NCI-H1417 treated with DMSO at 0.1 percent for 48 hours (cell line): Measurements from ENCODE around the gene MT1X.

Experiments used
- DNase-seq: peaks from one replicate; lab custom pipeline; 2025; lab: John Stamatoyannopoulos, UW

Gene MT1X

DNA sequence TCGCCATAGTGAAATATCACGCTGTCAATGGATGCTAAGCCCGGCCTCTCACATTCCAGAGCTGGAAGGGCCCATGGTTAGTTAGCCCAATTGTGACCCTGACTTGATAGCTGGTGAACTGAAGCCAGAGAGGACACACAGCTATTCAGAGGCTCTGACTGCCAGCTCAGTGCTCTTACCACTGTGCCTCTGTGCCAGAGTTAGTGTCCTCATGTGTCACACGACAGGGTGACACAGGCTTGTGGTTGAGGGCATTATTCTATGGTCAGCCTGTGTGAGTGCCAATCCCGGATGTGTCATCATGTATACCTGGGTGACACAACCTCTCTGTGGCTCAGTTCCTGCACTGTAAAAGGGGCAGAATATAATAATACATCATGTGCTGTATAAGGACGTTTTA is 2.5 kb upstream of the MT1X start:
- no peak for DNase-seq

DNA sequence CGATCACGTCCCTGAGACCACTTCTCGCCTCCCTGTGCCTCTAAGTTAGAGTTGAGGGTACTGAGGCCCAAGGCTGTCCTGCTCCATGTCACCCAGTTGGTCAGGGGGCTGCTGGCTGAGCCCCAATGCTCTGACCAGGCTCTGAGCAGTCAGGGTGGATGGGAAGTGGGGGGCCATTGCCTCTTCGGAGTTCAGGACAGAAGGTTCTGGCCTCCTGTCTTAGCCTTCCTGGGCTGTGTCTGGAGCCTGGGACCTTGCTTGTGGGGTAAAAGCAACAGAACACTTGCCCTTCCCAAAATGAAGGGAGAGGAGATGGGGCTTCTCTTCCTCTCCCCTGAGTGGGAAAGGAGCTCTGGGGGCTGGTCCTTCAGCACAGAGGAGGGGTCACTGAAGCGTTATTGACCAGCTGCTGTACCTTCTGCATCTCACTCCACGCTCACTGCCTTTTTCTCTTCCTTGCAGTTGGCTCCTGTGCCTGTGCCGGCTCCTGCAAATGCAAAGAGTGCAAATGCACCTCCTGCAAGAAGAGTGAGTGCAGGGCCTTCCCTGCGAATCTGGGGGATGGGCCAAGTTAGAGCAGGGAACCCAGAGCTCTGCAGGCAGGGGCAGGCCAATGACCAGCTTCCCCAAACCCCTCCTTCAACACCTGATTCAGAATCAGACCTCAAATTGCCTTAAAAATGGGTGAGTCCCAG is 580 bp downstream of the MT1X start:
- no peak for DNase-seq

DNA sequence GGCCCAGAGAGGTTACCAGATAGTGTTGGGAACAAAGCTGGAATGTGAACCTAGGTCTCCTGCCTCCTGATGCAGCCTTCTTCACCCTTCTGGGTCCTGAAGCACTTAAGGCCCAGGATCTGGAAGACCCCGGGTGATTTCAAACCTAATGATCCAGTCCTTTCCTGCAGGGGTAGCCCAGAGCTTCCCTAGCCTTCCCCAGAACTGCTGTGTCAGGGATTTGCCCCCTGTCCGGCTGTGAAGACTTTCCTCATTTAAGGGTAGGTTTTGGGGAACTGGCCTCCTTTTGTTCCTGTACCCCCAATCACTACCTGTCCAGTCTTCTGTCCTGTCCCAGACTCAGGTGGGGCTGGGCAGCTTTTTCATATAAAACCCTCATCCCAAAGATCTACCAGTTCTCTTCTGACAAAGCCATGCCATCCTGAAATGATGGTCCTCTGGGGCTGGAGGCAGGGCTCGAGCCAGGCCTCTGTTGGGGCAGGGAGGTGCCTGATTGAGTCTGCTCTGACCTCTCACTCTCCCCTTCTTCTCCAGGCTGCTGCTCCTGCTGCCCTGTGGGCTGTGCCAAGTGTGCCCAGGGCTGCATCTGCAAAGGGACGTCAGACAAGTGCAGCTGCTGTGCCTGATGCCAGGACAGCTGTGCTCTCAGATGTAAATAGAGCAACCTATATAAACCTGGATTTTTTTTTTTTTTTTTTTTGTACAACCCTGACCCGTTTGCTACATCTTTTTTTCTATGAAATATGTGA is 1.3 kb downstream of the MT1X start:
- DNase-seq = no peak

DNA sequence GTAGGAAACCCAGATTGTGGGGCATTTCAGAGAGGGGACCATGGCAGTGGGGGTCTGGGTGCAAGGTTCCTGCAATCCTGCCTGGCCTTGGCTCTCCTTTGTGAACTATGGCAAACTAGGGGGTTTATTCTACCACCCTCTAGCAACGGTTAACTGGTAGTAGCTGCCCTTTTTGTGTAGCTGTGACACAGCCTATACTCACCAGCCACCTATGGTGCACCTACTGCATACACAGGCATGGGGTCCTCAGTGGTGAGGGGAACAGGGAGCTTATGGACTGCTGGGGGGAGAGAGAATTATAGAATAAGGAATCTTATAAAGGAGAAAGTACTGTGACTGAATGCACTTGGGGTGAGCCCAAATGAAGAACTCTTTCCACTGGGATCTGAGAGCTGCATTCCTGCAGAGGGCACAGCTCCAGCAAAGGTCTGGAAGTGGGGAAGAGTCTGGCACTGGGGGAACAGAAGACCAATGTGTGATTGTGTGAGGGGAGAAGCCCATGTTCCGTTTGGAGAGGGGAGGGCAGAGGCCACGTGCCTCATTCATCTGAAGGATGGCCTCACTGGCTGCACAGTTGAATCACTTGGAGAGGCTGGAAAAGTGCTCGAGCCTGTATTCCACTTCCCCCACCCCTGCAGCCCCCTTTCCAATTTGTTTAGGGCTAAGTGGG is 2.1 kb downstream of the MT1X start:
- no peak for DNase-seq

DNA sequence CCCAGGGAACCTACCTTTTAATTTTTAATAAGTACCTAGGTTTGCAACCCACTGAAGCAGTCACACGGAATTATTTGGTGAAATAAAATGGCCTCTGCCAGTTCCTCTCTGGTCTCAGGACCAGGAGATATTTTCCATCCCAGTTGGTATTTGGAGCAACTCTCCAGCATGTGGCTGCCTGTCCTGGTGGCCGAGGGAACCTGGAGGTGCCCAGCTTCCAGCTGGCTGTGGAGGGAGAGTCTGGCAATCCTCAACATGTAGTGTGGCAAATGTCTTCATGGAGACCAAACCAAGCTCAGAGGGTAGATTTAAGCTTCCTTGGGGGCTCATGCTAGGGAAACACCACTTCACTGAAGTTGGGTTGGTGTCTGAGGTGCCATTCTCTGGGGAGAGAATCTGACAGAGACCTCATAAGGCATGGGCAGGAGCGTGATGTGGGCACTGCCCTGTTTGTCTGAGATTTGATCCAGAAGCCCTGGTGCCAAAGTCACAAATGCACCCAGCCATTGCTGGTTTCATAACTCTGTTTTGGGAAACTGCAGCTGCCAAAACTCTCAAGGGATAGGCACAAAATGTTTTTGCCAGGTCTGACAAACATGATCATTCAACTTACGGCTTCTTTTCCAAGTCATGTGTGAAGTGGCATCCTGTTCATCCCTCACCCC is 2.8 kb downstream of the MT1X start:
- no peak for DNase-seq

DNA sequence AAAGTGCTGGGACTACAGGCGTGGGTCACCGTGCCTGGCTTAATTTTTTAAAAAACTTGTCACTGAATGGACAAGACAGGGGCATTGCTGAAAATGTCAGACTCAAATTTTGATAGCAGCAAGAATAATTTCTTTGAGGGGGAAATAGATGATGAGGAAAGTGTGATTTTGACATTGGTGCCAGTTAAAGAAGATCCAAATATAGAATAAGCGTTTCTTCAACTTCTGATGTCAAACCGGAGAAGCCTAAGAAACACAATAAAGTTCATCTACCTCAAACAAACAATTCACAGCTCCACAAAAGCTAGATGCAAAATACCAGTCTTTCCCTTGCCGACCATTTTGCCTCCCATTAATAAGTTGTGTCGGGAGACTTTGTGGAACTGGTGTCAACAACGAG is 4.5 kb downstream of the MT1X start:
- DNase-seq = no peak

DNA sequence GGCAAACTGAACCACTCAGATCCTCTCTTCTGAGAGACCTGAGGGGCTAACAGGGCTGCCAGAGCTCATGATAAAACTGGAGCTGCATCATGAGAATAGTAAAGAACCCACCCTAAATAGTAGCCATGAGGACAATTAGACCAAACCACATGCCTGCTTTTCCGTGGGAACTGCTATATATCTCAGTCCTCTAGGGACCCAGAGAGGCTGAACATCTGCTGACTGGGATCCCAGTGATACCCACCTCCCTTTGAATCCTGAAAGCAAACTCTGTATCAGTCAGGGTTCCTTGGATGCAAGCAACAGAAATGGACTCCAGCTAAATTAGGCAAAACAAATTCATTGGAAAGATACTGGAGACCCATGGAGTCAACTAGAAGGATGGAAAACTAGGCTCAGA is 6.5 kb downstream of the MT1X start:
- DNase-seq = no peak

DNA sequence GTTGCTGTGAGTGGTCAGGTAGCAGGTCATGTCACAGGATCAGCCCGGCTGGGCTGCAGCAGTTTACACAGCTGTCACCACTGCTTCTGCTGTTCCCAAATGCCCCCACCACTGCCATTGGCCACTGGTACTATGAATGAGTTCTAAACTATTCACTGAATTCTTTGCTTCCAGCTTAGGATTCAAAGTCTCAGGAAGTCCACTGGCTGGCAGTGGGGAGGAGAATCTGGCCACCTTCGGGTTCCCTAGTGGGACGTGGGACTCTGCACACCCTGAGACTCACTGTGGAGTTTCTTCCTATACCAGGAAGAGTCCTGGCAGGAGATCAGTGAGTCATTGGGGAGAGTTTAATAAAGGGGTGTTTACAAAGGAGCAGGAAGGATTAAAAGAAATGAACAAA is 6.9 kb downstream of the MT1X start:
- DNase-seq = no peak

DNA sequence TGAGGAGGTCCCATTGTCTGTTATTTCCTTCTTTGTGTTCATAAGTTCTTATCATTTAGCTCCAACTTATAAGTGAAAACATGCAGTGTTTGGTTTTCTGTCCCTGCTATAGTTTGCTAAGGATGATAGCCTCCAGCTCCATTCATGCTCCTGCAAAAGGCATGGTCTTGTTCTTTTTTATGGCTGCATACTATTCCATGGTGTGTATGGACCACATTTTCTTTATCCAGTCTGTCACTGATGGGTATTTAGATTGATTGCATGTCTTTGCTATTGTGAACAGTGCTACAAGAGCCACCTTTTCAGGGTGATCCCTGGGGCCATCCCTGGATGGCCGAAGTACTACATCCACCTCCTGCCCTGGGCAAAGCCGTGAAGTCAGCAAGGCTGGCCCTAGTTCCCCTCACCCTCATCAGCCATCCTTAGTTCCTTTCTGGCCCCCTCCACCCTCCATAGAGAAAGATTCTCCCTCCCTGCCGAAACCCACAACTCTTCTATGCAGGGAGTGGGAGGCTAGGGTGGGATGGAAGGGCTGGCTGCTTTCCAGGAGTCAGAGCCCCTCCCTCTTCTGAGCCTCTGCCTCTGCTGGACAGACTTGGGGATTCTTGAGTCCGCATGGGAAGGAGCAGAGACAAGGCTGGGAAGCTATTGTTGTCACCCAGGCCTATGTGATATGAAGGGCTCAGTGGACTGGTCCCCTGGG is 8.3 kb downstream of the MT1X start:
- DNase-seq = no peak

DNA sequence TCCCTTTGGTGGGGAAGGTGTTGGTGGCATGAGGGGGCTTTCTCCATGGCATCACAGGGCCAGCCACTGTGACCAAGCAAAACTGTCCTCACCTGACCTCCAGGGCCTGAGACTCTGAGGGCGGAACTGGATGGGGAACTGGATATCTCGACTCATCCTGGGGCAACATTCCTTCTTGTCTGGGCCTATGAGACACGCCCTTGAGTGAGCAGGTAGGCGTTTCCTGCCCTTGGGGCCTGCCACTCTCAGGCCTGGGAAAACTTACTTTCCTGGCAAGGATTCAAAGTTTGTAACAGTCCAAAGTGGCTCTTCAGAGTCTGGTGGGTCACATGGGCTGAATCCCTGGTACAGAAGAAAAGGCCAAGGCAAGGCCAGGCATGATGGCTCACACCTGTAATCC is 9.6 kb downstream of the MT1X start:
- no peak for DNase-seq

DNA sequence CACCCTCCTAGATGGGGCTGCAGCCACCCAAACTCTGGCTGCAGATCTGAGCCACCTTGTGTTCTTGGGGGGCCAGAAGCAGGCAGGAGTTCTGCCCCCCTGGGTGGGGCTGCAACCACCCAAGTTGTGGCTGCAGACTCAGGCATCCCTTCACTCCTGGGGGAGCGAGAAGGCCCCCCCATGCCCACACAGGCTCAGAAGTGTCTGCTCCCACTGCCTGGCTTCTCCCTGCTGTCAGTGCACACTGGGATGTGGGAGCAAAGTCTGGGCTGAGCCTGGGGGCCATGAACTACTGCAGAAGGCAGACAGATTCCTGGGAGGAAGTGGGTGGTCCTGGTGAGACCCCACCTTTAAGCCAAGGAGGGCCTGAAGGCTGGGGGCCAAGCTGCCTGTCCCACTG is 13.0 kb downstream of the MT1X start:
- no peak for DNase-seq

DNA sequence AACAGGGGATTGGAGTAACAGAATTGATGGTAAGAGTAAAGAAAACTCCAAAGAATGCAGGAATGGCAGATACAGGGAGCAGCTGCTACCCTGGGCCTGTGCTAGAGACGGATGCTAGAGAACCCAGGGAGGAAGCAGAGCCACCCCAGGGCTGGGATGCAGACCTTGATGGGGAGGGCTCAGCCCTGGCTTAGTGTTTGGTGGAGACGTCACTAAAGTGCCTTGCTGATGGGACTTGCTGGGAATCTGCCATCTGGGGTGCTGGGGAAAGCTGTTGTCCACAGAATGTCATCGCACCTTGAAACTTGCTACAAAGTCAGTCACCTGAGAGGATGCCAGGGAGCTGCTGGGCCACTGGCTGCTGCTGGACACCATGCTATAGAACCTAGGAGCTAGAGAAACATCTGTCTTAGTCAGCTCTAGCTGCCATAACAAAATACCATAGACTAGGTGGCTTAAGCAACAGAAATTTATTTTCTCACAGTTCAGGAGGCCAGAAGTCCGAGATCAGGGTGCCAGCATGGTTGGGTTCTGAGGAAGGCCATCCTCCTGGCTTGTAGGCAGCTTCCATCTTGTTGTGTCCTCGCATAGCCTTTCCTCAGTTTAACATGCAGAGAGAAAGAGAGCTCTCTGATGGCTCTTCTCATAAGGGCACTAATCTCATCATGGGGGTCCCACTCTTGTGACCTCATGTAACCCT is 15.3 kb downstream of the MT1X start:
- DNase-seq = no peak

DNA sequence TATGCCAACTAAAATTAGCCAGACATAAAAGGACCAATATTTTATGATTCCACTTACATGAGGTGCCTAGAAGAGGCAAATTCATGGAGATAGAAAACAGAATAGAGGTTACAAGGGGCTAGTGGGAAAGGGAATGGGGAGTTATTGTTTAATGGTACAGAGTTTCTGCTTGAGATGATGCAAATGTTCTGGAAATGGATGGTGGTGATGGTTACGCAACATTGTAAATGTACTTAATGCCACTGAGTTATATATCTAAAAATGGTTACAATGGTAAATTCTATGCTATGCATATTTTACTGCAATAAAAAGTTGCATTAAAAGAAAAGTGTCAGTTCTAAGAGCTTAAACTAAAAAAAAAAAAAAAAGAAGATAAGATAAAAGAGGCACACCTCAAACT is 17.9 kb downstream of the MT1X start:
- no peak for DNase-seq

DNA sequence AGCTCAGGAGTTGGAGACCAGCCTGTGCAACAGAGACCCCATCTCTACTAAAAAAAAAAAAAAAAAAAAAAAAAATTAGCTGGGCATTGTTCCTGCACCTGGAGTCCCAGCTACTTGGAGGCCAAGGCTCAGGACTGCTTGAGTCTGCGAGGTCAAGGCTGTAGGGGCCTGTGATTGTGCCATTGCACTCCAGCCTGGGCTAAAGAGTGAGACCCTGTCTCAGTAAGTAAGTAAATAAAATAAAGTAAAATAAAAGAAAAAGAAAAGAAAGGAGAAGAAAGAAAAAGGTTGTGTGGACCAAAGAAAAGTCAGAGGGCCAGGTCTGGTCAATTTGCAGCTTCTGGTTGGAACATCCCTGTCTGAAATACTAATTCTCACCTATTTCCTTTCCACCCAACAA is 18.4 kb downstream of the MT1X start:
- no peak for DNase-seq

DNA sequence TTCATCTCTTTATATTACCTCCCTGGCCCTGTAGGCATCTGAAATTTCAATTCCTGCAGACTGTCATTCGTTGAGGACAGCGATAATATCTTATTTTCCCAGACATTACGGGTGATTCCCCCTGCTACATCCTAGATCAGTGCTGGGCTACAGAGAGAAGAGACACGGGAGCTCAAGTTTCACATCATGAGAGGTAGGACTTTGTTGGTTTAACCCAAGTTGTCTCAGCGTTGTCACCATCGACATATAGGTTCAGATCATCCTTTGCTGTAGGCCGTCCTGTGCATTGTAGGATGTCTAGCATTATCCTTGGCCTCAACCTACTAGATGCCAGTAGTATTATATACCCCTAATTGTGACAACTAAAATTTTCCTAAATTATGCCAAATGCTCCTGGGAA is 19.3 kb downstream of the MT1X start:
- no peak for DNase-seq

DNA sequence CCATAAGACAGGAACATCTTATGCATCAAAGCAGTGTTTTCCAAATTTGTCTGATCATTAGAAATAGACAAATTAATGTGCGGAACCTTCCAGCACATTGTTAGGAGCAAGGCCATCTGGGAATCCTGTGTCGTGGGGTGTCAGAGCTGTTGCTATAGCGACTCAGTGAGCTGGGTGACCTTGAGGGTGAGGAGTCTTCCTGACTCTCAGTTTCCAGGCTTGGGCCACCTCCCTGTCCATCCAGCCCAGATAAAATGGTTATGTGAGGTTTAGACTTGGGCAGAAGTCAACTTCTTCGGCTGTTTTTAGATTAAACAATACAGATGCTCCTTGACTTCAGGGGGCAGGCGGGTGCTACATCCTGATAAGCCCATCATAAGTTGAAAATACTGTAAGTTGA is 20.6 kb downstream of the MT1X start:
- no peak for DNase-seq

DNA sequence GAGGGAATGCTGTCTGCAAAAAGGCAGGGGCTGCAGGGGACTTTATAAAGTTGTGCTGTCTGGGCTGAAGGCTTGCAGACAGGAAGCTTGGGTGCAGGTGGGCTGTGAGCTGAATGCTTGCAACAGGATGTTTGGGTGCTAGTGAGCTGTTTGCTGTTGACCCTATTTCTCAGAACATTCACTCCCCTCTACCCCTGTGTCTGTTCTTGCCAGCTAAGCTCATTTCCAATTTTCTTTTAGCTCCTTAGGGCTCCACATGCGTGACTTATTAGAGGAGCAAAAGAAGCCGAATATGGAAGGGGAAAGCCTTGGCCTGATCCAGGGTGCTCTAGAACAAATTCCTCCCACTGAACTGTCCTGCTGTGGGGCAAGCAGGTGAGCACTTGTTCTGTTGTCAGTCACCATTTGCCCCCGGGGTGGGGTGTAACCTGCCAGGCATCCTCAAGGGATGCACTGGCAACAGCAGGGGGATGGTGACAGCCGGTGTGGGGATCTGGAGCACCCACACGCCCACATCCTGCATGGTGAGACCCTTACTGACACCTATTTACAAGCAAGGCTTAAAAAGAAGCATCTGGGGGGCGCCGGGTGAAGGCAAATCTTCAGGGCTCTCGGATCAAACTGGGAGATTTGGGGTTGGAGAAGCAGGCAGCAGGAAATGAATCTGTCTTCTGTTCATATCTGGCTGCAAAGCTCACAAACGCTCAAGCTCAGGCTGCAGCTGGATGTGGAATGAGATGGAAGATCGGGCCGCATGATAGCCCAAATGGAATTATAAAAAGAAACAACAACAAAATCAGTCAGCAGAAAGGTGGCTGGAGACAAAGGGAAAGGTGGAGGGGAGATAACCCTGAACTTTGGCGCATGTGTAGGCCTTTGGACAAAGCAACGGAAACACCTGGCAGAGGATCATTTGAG is 26.5 kb downstream of the MT1X start:
- no peak for DNase-seq

DNA sequence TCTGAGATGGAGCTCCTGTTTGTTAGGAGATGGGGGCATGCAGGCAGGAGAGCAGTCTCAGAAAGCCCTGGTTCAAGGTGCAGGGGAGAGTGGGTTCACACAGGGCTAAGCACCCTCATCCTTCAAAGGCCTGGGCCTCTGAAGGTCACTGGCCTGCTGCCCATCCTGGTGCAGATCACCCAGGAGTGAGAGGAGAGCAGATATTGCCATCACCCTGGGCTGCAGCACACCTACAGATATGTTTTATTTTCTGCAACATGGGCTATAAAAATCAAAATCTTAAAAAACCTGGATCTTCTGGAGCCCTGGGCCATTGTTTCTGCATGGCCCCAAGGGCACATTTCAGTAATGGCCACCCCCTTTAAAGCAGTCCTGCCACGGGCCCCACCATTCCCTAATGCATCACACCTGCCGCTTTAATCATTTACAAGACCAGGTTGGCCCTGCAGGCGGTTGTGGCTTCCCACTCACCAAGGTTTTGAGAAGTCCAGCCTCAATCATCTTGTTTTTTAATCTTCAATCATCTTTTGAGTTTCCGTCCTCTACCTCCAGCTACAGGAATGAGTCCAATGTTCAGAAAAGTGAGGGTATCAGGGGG is 27.3 kb downstream of the MT1X start:
- DNase-seq = no peak

DNA sequence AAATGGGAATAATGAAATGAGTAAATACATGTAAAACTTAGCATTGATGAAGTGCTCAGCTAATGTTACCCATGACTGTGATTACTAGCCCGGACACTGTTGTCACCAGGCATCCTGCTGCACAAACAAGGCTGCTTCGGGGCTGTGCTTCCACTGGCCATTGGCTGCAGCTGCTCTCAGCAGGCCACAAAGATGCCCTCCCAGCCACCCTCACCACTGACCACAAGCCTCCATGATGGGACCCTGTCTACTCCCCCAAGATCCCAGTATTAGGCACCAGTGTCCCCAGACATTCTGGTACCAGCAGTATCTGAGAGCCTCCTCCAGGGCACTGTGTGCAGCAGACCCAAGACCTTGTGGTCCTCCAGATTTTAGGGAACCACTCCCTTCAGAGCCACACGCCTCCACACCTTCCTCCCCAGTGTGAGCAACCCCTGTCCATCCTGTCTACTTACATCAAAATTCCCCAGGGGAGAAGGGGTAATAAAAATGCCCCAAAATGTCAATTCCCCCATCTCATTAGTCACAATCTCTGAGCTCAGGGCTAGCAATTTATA is 28.0 kb downstream of the MT1X start:
- no peak for DNase-seq

DNA sequence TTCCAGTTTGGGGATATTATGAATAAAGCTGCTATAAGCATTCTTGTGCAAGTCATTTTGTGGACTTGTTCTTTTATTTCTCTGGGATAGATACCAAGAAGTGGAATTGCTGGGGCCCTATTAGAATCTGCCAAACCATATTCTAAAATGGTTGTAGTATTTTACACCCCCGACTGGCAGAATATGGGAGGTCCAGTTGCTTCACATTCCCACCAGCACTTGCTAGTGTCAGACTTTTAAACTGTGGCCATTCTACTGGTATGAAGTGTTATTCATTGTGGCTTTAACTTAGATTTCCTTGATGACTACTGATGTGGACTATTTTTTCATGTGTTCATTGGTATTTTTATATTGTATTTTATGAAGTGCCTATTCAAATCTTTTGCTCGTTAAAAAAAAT is 29.6 kb downstream of the MT1X start:
- no peak for DNase-seq
